K562 (cell line): ENCODE measurements around the gene PARD3. TPM values are rescaled to one million over a fixed set of nuclear protein-coding genes. Genes with fewer than 3 reads are reported as not detected.

Experiments
- ATAC-seq: fragments of 200-7000 bp; cut with Tn5 transposase; 3 replicates; pipeline ENCODE4 v1.9.1; 2020; ENCODE audit warnings: moderate library complexity
- BruUV-seq: library from RNA; stranded (reverse); fragments of 400-500 nt; replicated peaks from 2 replicates; lab custom pipeline; 2021; lab: Mats Ljungman, UMichigan
- CTCF ChIA-PET: fragments of 300-600 bp; formaldehyde crosslinking; extraction: SDS; loops from one replicate; lab custom pipeline; 2021; ENCODE audit warnings: low intra/inter-chr PET ratio; lab: Yijun Ruan, JAX
- POLR2A ChIA-PET: fragments of 300-600, 350-650 bp; sonication (Branson Sonifier 250); formaldehyde crosslinking; extraction: SDS; loops from one replicate; lab custom pipeline; 2021; ENCODE audit warnings: antibody characterized with exemption, inconsistent platforms; lab: Yijun Ruan, JAX
- DNase-seq, 4 experiments: peaks; one replicate each; pipeline versions ENCODE4 v3.0.0 to v3.0.0-alpha.2; 2011 to 2018; ENCODE audit warnings: low spot score in 3 of 4, mixed read lengths in 3 of 4; ENCODE audit errors: extremely low read depth in 1 of 4
- FAIRE-seq: peaks from 2 replicates; lab custom pipeline; 2011; peaks lifted over from hg19 to GRCh38; lab: Jason Lieb, UNC
- H2AFZ ChIP-seq: 2 replicates; pipeline ENCODE4 v1.6.0; 2011; ENCODE audit warnings: low read depth, low read length, control low read depth, inconsistent platforms
- H3K27ac ChIP-seq: fragments of 200-600 bp; 3 replicates; pipeline ENCODE4 v1.8.0; 2011; ENCODE audit warnings: low read depth, mild to moderate bottlenecking, control low read depth, inconsistent platforms, low read length, moderate library complexity, mixed read lengths; ENCODE audit errors: extremely low read depth
- H3K27me3 ChIP-seq, 2 experiments: fragments of 300-600 bp in 1 of 2; 2 replicates in 1 of 2; 3 replicates in 1 of 2; pipeline versions ENCODE4 v1.6.0 to v1.8.0; 2011; ENCODE audit warnings: inconsistent platforms in 2 of 2, low read length in 2 of 2, mild to moderate bottlenecking in 1 of 2, mixed read lengths in 1 of 2, moderate library complexity in 1 of 2; ENCODE audit not compliant: control insufficient read depth in 2 of 2, insufficient read depth in 2 of 2
- H3K36me3 ChIP-seq: fragments of 300-600 bp; 3 replicates; pipeline ENCODE4 v1.8.0; 2011; ENCODE audit warnings: mild to moderate bottlenecking, low read length, inconsistent platforms; ENCODE audit not compliant: control insufficient read depth, insufficient read depth
- H3K4me1 ChIP-seq, 2 experiments: fragments of 200-600 bp in 1 of 2; replicated peaks in 1 of 2; 2 replicates in 1 of 2; 3 replicates in 1 of 2; pipeline versions ENCODE4 v1.5.1 to v1.8.0; 2011; ENCODE audit warnings: inconsistent platforms in 2 of 2, low read length in 2 of 2, mild to moderate bottlenecking in 1 of 2, mixed read lengths in 1 of 2, moderate library complexity in 1 of 2; ENCODE audit not compliant: control insufficient read depth in 2 of 2, insufficient read depth in 2 of 2
- H3K4me2 ChIP-seq: 2 replicates; pipeline ENCODE4 v1.6.1; 2011; ENCODE audit warnings: low read length, control low read depth, inconsistent platforms, mixed read lengths; ENCODE audit not compliant: insufficient read depth
- H3K4me3 ChIP-seq: fragments of 200-600 bp; sonication (generic), shearing (Covaris generic); 2 replicates; pipeline ENCODE4 v1.5.1; 2016; ENCODE audit warnings: control low read depth, inconsistent platforms
- H3K79me2 ChIP-seq: fragments of 200-600 bp; 3 replicates; pipeline ENCODE4 v1.8.0; 2011; ENCODE audit warnings: low read length, inconsistent platforms; ENCODE audit not compliant: control insufficient read depth, insufficient read depth
- H3K9ac ChIP-seq, 2 experiments: 2 replicates each; pipeline versions ENCODE4 v1.6.0 to v1.6.1; 2011; ENCODE audit warnings: low read depth in 2 of 2, low read length in 2 of 2, control low read depth in 1 of 2, inconsistent platforms in 1 of 2, mild to moderate bottlenecking in 1 of 2, mixed read lengths in 1 of 2; ENCODE audit not compliant: insufficient read depth in 1 of 2
- H3K9me1 ChIP-seq: one replicate; pipeline ENCODE4 v1.6.0; 2011; ENCODE audit warnings: inconsistent platforms, mild to moderate bottlenecking, low read length, moderate library complexity; ENCODE audit not compliant: control insufficient read depth, insufficient read depth
- H3K9me3 ChIP-seq: replicated peaks from 2 replicates; pipeline ENCODE4 v1.5.1; 2011; ENCODE audit warnings: low read depth, low read length, inconsistent platforms; ENCODE audit not compliant: control insufficient read depth, insufficient read depth
- H4K20me1 ChIP-seq: replicated peaks from 2 replicates; pipeline ENCODE4 v1.6.1; 2011; ENCODE audit warnings: low read length, inconsistent platforms, mixed read lengths; ENCODE audit not compliant: control insufficient read depth, insufficient read depth
- CHD1 ChIP-seq: fragments of 200-600 bp; sonication (generic); IDR thresholded peaks from one replicate; pipeline ENCODE4 v1.6.1; 2012; ENCODE audit warnings: mild to moderate bottlenecking, moderate library complexity, low read length, inconsistent platforms
- GABPA ChIP-seq: fragments of 200-800 bp; sonication (Bioruptor generic); conservative IDR thresholded peaks from 2 replicates; pipeline ENCODE4 v1.6.1; 2016; ENCODE audit warnings: low read depth, missing genetic modification characterization, missing compliant biosample characterization
- ILF3 ChIP-seq: fragments of 450-650 bp; IDR thresholded peaks from 2 replicates; pipeline ENCODE4 v1.6.1; 2018; ENCODE audit warnings: antibody characterized with exemption, mild to moderate bottlenecking, moderate library complexity, borderline replicate concordance
- MBD2 ChIP-seq: sonication (generic); IDR thresholded peaks from 2 replicates; pipeline ENCODE4 v1.6.1; 2016; ENCODE audit warnings: low read depth, borderline replicate concordance
- RHOXF2B ChIP-seq: fragments of 250-450 bp; sonication (Bioruptor Pico); conservative IDR thresholded peaks from 2 replicates; pipeline ENCODE4 v1.5.1; 2021
- SMAD1 ChIP-seq: fragments of 150-350 bp; IDR thresholded peaks from 2 replicates; pipeline ENCODE4 v1.6.1; 2014; ENCODE audit warnings: low read length, low read depth; ENCODE audit not compliant: partially characterized antibody
- SOX6 ChIP-seq: fragments of 450-650 bp; IDR thresholded peaks from 2 replicates; pipeline ENCODE4 v1.6.1; 2014; ENCODE audit warnings: mild to moderate bottlenecking
- ZBTB17 ChIP-seq: fragments of 450-650 bp; formaldehyde crosslinking; IDR thresholded peaks from 2 replicates; pipeline ENCODE4 v1.4.0; 2020; ENCODE audit warnings: mild to moderate bottlenecking
- ZNF140 ChIP-seq: fragments of 250-450 bp; sonication (Bioruptor Pico); IDR thresholded peaks from 2 replicates; pipeline ENCODE4 v1.8.0; 2021; ENCODE audit warnings: moderate library complexity, mild to moderate bottlenecking, inconsistent platforms
- WGBS: fragments of 100-300 bp; shearing (Covaris generic); methylation state at CpG from one replicate; pipeline ENCODE4 v1.1.6; 2016; ENCODE audit warnings: low coverage, mixed read lengths; ENCODE audit not compliant: insufficient coverage; ENCODE audit errors: missing lambda C conversion rate; 5-methylcytosine and 5-hydroxymethylcytosine counted together
- in situ Hi-C: fragments of 300-500 bp; cut with MboI; formaldehyde crosslinking; loops from 4 replicates; pipeline ENCODE4 v1.15.0; 2018; ENCODE audit warnings: inconsistent platforms, mixed read lengths
- intact Hi-C: fragments of 100-400 bp; cut with micrococcal nuclease; formaldehyde crosslinking; loops from 2 replicates; pipeline ENCODE4 v1.14.2; 2022
- polyA plus RNA-seq, 8 experiments: library from polyadenylated mRNA; depleted of rRNA in 4 of 8; stranded (reverse) in 5 of 8; unstranded in 3 of 8; fragments of >200 nt; fragmentation: Nextera tagmentation in 2 of 8; fragmentation: Illumina TruSeq in 1 of 8; extraction: Ambion mirVana in 2 of 8; extraction: Trizol in 1 of 8; gene quantifications; 2 replicates each; pipeline versions ENCODE4 v1.2.1 to v1.2.3, GENCODE V29; 2011 to 2014; ENCODE audit warnings: inconsistent platforms in 1 of 8, missing spikeins in 1 of 8
- total RNA-seq, 7 experiments: library from RNA; depleted of rRNA in 6 of 7; stranded (reverse); fragments of >200 nt in 6 of 7; fragmentation: Illumina TruSeq in 2 of 7; extraction: Trizol in 2 of 7; gene quantifications; 2 replicates each; pipeline versions ENCODE4 v1.2.1 to v1.2.3, GENCODE V29; 2011 to 2021; ENCODE audit warnings: low replicate concordance in 1 of 7
- TF ChIP-seq, protein P1 (sequence below): fragments of 250-450 bp; sonication (Bioruptor Pico); IDR thresholded peaks from 2 replicates; pipeline ENCODE4 v1.8.0; 2021; ENCODE audit warnings: moderate library complexity, mild to moderate bottlenecking, inconsistent platforms

Gene PARD3
- total and polyA plus RNA-seq, 9 of the 15 experiments (the other 6 are each of a cell fraction or from before 2014, with no cell fraction given), result 2.7 to 11.7 (median 7.7) TPM

DNA sequence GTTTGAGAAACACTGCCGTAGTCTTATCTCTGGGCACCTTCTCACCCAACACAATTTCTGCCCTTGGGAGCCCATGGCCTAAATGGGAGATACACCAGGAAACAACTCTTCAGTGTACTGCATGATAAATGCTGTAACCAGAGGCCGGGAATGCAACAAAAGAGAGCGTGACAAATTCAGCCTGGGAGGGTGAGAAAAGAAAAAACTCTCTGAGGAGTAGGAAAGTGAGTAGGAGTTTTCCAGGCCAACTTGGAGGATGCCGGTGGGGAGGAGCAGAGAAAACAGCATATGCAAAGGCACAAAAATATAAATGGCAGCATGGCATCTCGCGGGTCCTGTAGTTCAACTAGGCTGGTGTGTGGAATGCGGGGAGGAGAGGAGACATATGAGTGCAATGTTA, 624.5 kb downstream of the PARD3 start:
- no peaks in the 10 kb centered on the region; a peak in 2 of 5 replicates for H3K27me3 ChIP-seq
- H3K9me3 ChIP-seq, result no peaks in the 10 kb centered on the region
- ATAC-seq (no peak), DNase-seq (no peak), FAIRE-seq (no peak)
- no peaks in the 10 kb centered on the region for H3K36me3 ChIP-seq
- CTCF ChIA-PET, result no interaction called here
- intact Hi-C loops, result no loop called here
- POLR2A ChIA-PET, result no interaction called here
- BruUV-seq, result no TSS peak
- no peak overlapping the region for H3K27ac ChIP-seq
- H3K4me3 ChIP-seq, result no peak overlapping the region
- H3K9me1 ChIP-seq, result no peaks in the 10 kb centered on the region
- H3K4me1 ChIP-seq, result no peaks in the 10 kb centered on the region
- H3K79me2 ChIP-seq, result no peaks in the 10 kb centered on the region
- no peak overlapping the region for H3K4me2 ChIP-seq
- in situ Hi-C loops, result no loop called here
- H3K9ac ChIP-seq, result no peak overlapping the region
- WGBS, result 0% methylated on average over 6 of the region's 7 CpGs
- no peak for TF ChIP-seq MBD2
- no peak for TF ChIP-seq ILF3
- TF ChIP-seq SMAD1, result no peak
- TF ChIP-seq GABPA, result no peak
- TF ChIP-seq, protein P1, sequence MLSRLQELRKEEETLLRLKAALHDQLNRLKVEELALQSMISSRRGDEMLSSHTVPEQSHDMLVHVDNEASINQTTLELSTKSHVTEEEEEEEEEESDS, result no peak
- TF ChIP-seq CHD1, result no peak
- TF ChIP-seq ZNF140 (CRISPR knock-in tag), result no peak
- TF ChIP-seq RHOXF2B (CRISPR knock-in tag), result no peak
- TF ChIP-seq ZBTB17 (CRISPR knock-in tag), result no peak
- no peak for TF ChIP-seq SOX6
- no peaks in the 10 kb centered on the region; the same call in 1 of the 2 replicates for H4K20me1 ChIP-seq
- no peak overlapping the region for H2AFZ ChIP-seq
